ENCODE measurements around the gene MBD3L2B. TPM values are rescaled to one million over a fixed set of nuclear protein-coding genes. Genes with fewer than 3 reads are reported as not detected.

MBD3L2B gene
- polyA plus RNA-seq, 1 donor (not counting 4 experiments of a cell fraction or from before 2014, with no cell fraction given), result not detected

DNA sequence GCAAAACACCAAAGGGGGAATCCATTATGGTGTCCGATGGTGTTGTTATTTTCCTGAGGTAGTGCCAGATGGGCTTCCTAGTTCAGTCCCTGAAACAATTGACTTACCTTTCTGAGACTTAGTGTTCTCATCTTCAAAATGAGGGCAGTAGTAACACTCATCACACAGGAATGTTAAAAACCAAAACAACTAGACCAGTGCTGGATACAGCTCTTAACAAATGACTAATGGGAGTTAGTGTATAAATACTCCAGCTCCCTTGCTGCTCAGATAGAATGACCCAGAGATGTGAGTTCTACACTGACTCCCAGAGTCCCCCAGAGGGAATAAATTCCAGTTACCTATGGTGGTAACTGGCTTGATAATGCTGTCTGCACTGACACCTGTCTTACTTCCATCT is 49.9 kb downstream of the MBD3L2B start:
- no peak overlapping the region for H3K9ac ChIP-seq (ENCODE audit: control insufficient read depth, extremely low read depth, insufficient read depth, low read length)
- H3K27me3 ChIP-seq (ENCODE audit: control insufficient read depth, extremely low read depth, insufficient read depth, low read length), result no peaks in the 10 kb centered on the region
- H2AFZ ChIP-seq (ENCODE audit: control insufficient read depth, low read length), result no peak overlapping the region
- no peaks in the 10 kb centered on the region for H3K9me1 ChIP-seq (ENCODE audit: control insufficient read depth, extremely low read depth, insufficient read depth, low read length)
- no peaks in the 10 kb centered on the region for H3K4me1 ChIP-seq (ENCODE audit: control insufficient read depth, extremely low read depth, insufficient read depth, low read length)
- TF ChIP-seq CTCF (optimal IDR thresholded peaks at IDR 0.05 in 1 of 3, IDR thresholded peaks at IDR 0.05 in 1 of 3, conservative IDR thresholded peaks at IDR 0.05 in 1 of 3; ENCODE audit: extremely low read depth in 1 of 3, insufficient read depth in 2 of 3, low read length in 3 of 3), result no peak
- no peak for TF ChIP-seq EZH2 (IDR thresholded peaks at IDR 0.05; ENCODE audit: low read length)
- H3K79me2 ChIP-seq (ENCODE audit: control insufficient read depth, insufficient read depth, low read length), result no peaks in the 10 kb centered on the region
- H3K27ac ChIP-seq (ENCODE audit: control insufficient read depth, insufficient read depth, low read length), result no peak overlapping the region
- H3K9me3 ChIP-seq (ENCODE audit: control insufficient read depth, low read depth, low read length), result no peaks in the 10 kb centered on the region
- dilution Hi-C loops (cut with MboI; ENCODE audit: extremely low pct_ligation_motif_present, low sequenced_read_pairs), result no loop called here
- FAIRE-seq, result no peak
- H3K4me3 ChIP-seq (ENCODE audit: control insufficient read depth in 2 of 3, extremely low read depth in 1 of 3, insufficient read depth in 2 of 3, low read depth in 1 of 3, low read length in 3 of 3), result no peak overlapping the region
- DNase-seq (ENCODE audit: low read depth, low spot score), result no peak
- no peaks in the 10 kb centered on the region for H4K20me1 ChIP-seq (ENCODE audit: control insufficient read depth, extremely low read depth, insufficient read depth, low read length)
- H3K4me2 ChIP-seq (ENCODE audit: control insufficient read depth, extremely low read depth, insufficient read depth, low read depth, low read length), result no peak overlapping the region
- no peaks in the 10 kb centered on the region for H3K36me3 ChIP-seq (ENCODE audit: control insufficient read depth in 2 of 2, extremely low read depth in 1 of 2, insufficient read depth in 2 of 2, low read length in 2 of 2)

GRCh38 chr19:6970443-6970842 is 50.8 kb downstream of the MBD3L2B start:
- no peaks in the 10 kb centered on the region for H3K4me1 ChIP-seq (ENCODE audit: control insufficient read depth, extremely low read depth, insufficient read depth, low read length)
- H2AFZ ChIP-seq (ENCODE audit: control insufficient read depth, low read length), result no peak overlapping the region
- H3K27ac ChIP-seq (ENCODE audit: control insufficient read depth, insufficient read depth, low read length), result no peak overlapping the region
- H3K9me1 ChIP-seq (ENCODE audit: control insufficient read depth, extremely low read depth, insufficient read depth, low read length), result no peaks in the 10 kb centered on the region
- FAIRE-seq (no peak), DNase-seq (ENCODE audit: low read depth, low spot score) (no peak)
- no peak overlapping the region for H3K4me3 ChIP-seq (ENCODE audit: control insufficient read depth in 2 of 3, extremely low read depth in 1 of 3, insufficient read depth in 2 of 3, low read depth in 1 of 3, low read length in 3 of 3)
- H3K36me3 ChIP-seq (ENCODE audit: control insufficient read depth in 2 of 2, extremely low read depth in 1 of 2, insufficient read depth in 2 of 2, low read length in 2 of 2), result no peaks in the 10 kb centered on the region
- dilution Hi-C loops (cut with MboI; ENCODE audit: extremely low pct_ligation_motif_present, low sequenced_read_pairs), result no loop called here
- no peak overlapping the region for H3K9ac ChIP-seq (ENCODE audit: control insufficient read depth, extremely low read depth, insufficient read depth, low read length)
- TF ChIP-seq EZH2 (IDR thresholded peaks at IDR 0.05; ENCODE audit: low read length) (no peak), CTCF (optimal IDR thresholded peaks at IDR 0.05 in 1 of 3, IDR thresholded peaks at IDR 0.05 in 1 of 3, conservative IDR thresholded peaks at IDR 0.05 in 1 of 3; ENCODE audit: extremely low read depth in 1 of 3, insufficient read depth in 2 of 3, low read length in 3 of 3) (no peak)
- H4K20me1 ChIP-seq (ENCODE audit: control insufficient read depth, extremely low read depth, insufficient read depth, low read length), result no peaks in the 10 kb centered on the region
- H3K4me2 ChIP-seq (ENCODE audit: control insufficient read depth, extremely low read depth, insufficient read depth, low read depth, low read length), result no peak overlapping the region
- no peaks in the 10 kb centered on the region for H3K79me2 ChIP-seq (ENCODE audit: control insufficient read depth, insufficient read depth, low read length)
- H3K27me3 ChIP-seq (ENCODE audit: control insufficient read depth, extremely low read depth, insufficient read depth, low read length), result no peaks in the 10 kb centered on the region
- H3K9me3 ChIP-seq (ENCODE audit: control insufficient read depth, low read depth, low read length), result no peaks in the 10 kb centered on the region

Data from keratinocyte (primary cell).